GM23248 (cell line): ENCODE results near the gene FNDC11.

Experiments used
- EZH2 ChIP-seq: fragments of 200-600 bp; sonication (generic); IDR thresholded peaks from 2 replicates; pipeline ENCODE4 v1.6.1; 2018; ENCODE audit warnings: antibody characterized with exemption, mild to moderate bottlenecking; ENCODE audit not compliant: insufficient read depth, poor library complexity, severe bottlenecking
- EZH2phosphoT487 ChIP-seq: fragments of 200-600 bp; sonication (generic); IDR thresholded peaks from 2 replicates; pipeline ENCODE4 v1.6.1; 2018; ENCODE audit warnings: antibody characterized with exemption, moderate library complexity, mild to moderate bottlenecking, low read depth; ENCODE audit not compliant: insufficient read depth

GRCh38 chr20:63577317-63577894, 23.4 kb downstream of the FNDC11 start:
- no peak for TF ChIP-seq EZH2
- TF ChIP-seq EZH2phosphoT487 = no peak
